ENCODE measurements around the gene C10orf71.
A peak's percentile ranks its signal among the peaks of the same experiment; 100 is the strongest.

C10orf71 gene

DNA sequence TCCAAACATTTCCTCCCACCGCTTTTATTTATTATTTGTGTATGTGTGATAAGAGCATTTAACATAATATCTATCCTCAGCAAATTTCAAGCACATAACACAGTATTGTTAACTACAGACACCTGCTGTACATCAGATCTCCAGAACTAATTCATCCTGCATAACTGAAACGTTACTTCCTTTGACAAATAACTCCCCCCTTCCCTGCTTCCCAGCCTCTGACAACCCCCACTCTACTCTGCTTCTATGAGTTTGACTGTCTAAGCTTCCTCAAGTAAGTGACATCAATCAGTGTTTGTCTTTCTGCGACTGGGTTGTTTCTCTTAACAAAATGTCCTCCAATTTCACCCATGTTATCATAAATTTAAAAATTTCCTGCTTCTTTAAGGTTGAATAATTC lies 22.1 kb downstream of the C10orf71 start:
- no peak for DNase-seq

DNA sequence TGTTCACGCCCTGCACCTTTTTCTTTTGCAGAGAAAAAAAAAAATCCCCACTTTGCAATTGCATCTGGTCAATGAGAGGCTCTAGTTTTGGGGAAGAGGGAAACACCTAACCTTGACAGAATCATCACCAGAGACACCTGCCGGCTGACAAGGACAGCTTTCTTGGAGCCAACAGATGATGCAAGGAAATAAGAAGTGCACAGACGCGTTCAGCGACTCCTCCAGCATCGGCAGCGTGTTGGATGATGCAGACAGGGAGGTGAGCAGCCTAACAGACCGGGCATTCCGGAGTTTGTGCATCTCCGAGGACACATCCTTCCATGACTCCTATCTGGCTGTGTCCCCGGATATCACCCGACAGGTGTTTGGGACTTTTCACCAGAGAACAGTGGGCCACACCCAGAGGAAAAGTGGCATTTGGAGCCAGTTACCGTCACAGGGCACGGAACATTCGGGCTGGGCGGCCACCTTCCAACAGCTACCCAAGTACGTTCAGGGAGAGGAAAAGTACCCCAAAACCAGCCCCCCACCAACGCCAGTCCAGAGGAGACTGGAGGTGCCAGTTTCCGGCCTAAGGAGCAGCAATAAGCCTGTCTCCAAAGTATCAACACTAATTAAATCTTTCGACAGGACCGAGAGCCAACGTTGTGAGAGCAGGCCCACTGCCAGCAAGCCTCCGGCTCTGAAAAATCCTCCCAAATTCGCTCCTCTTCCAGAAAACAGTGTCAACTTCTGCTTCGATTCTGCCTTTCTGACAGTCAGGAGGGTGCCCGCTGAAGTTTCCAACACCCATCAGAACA lies 23.6 kb downstream of the C10orf71 start:
- no peak for DNase-seq

DNA sequence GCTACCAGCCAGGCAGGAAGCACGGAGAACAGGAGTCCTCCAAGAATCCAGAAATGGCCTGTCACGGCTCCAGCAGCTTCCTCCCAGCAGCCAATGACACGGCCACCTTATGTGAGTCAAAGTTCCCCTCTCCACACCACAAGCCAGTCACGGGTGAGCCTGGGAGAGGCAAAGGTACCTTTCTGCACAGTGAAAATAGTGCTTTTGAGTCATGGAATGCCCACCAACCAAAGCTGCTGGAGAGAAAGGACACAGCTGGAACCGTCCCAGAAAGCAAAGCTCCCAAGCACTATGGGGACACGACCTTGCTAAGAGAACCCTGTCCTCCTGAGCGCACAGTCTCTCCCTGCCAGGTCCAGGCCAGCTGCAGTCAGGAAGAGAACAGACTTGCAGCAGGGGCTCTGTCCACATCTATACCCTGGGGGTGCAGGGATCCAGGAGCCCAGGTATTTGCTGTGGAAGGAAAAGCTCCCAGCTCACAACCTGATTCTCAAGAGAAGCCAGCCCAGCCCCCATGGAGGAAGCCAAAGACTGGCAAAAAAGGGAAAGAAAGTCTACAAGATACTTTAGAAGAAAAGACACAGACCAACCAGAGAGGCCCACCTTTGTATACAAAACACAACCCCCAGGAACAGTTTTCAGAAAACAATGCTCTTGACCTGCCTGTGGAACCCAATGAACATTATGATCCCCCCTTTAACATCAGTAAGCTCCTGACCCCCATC lies 24.4 kb downstream of the C10orf71 start:
- DNase-seq: peak in 2 of 3 donors; percentile 38 to 42

DNA sequence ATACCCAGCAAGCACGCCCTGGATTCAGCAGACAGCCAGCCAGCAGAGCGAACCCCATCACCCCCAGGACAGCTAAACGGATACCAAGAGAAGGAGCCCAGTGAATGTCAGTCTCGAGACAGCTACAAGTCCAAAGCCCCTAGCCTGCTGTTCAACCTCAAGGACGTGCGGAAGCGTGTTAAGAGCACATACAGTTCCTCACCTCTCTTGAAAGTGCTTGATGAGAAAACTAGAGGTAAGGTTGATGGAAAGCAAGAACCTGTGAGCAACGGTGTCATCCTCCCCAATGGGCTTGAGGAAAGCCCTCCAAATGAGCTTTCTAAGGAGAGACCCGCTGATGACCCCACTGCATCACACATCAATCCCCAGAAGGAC lies 24.9 kb downstream of the C10orf71 start:
- DNase-seq: no peak

DNA sequence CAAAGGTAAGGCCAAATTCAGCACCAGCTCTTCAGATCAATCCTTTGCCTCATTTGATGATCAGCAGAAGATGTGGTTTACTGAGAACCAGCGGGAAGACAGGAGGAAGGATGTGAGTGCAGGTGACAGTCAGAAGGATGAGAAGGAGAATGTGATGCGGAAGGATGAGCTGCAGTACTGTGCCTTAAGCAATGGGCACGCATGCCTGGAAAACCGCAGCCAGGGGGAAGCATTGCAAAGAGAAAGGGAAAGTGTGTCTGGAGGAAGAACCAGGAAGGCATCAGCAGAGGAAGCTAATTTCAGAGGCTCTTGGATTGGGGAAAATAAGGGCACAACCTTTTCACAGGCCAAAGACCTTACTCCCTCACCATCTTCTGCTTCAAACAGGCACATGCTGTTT lies 25.7 kb downstream of the C10orf71 start:
- peak; percentile 57 to 61 (median 58) for DNase-seq

GRCh38 chr10:49325131-49325915 lies 26.4 kb downstream of the C10orf71 start:
- no peak for DNase-seq

GRCh38 chr10:49325916-49326783 lies 27.2 kb downstream of the C10orf71 start:
- no peak for DNase-seq

DNA sequence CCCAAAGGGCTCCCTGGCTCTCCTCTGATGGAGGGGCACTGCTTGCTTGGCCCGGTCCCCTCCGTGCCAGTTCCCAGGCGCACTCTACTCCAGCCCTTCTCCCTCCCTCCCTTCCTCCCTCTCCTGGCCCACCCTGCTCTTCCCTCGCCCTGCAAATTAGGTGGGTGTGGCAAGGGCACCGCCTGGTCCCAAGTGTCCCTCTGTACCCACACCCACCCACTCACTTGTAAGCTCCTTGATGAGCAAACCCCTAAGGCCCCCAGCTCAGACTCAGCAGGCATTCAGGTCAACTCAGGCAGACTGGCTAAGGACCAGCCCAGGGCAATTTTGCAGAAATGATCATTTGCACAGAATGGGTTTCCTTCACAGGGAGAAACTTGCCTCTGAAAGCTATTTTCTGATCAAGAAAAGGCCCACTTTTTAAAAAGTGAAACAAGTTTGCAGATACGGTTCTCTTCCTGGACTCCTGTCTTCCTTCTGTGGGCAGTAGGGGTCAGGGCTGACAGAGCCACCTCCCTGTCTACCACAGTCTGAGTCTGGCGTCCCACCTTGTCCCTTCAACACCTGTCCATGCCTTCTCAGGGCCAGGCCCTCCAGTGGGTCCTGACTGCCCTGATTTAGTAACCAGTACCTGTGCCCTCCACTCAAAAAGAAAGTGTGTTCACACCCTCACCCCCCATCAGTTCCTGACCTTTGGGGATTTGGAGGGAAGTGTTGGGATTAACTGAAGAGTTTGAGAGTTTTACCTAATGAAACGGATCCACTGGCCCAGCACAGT lies 28.3 kb downstream of the C10orf71 start:
- no peak for DNase-seq

GRCh38 chr10:49328401-49329145 lies 29.6 kb downstream of the C10orf71 start:
- no peak for DNase-seq

DNA sequence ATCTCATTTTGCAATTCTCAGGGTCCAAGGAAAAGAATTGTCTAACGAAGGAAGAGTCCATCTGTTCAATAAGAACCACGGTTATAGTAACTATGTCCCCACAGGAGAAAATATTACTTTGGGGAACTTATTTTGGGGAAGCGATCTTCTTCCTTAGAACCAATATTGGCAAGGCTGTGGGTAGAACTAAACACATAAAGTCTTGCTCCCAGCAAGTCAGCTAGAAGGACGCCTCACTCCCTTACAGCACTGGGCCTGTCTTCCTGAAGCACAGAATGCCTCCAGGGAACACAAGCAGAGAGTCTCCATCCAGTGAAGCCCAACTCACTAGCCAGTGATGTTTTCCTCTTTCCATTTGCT lies 30.2 kb downstream of the C10orf71 start:
- DNase-seq: peak in 2 of 3 donors; percentile 24 to 44

DNA sequence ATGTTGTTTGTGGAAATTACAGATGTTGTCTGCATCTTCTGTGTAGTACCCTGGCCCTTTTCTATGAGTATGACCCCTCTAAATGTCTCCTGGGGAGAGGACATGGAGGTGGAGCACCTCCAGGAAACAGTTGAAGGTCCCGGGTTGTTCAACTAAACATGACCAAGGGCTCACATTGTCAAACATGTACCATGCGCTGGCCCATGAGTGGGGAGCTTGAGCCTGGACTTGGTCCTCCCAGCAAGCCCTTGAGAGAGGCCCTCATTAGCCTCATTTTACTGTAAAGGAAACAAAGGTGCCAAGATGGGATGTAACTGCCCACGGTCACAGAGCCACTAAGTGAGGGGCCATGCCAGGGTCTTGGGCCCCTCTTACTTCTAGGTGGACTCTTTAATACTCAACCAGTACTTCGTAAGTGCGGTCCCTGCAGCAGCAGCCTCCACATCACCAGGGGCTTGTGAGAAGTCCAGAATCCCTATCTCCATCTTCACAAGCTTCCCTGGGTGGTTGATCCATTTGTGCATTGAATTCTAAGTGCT lies 31.2 kb downstream of the C10orf71 start:
- no peak for DNase-seq

- no peak for DNase-seq
Observed at GRCh38 chr10:49331431-49331830, 32.5 kb downstream of the C10orf71 start.

DNA sequence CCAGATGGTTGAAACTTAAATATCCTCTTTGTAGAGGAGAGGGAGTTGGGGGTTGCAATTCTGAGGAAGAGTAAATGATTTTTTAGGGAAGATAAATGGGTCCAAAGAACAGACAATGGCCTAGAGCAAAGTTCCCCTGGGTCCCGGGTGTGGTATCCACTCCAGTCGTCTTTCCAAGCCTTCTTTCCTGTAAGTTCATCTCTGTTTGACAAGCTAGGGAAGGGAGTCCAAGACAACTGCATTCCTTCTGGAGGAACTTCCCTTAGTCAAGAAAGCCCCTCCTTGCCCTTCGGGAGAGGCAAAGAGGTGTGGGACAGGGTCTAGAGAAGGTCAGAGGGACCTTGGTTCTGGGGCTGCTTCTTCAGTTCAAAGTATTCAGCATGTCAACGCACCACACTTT lies 33.4 kb downstream of the C10orf71 start:
- DNase-seq: no peak

GRCh38 chr10:49332768-49333167 lies 33.8 kb downstream of the C10orf71 start:
- no peak for DNase-seq

GRCh38 chr10:49333192-49333591 lies 34.2 kb downstream of the C10orf71 start:
- no peak for DNase-seq

GRCh38 chr10:49334964-49335363 lies 36.0 kb downstream of the C10orf71 start:
- no peak for DNase-seq

DNA sequence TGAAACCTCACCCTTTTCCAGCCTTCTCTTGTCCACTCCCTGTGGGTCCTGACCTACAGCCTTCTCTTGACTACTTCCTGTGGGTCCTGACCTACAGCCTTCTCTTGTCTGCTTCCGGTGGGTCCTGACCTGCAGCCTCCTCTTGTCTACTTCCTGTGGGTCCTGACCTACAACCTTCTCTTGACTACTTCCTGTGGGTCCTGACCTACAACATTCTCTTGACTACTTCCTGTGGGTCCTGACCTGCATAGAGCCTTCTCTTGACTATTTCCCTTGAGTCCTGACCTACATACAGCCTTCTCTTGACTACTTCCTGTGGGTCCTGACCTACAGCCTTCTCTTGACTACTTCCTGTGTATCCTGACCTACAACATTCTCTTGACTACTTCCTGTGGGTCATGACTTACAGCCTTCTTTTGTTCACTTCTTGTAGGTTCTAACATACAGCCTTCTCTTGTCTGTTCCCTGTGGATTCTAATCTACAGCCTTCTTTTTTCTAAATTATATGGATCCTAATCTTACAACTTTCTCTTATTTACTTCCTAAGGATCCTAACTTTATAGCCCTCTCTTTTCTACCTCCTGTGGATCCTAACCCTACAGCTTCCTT lies 36.5 kb downstream of the C10orf71 start:
- DNase-seq: no peak

- no peak for DNase-seq
Observed at GRCh38 chr10:49338604-49339003, 39.6 kb downstream of the C10orf71 start.

DNA sequence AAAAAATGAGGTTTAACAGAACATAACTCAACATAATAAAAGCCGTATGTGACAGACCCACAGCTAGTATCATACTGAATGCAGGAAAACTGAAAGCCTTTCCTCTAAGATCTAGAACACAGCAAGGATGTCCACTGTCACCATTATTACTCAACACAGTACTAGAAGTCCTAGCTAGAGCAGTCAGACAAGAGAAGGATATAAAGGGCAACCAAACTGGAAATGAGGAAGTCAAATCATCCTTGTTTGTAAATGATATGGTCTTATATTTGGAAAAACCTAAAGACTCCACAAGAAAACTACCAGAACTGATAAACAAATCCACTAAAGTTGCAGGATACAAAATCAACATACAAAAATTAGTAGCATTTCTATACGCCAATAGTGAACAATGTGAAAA lies 45.9 kb downstream of the C10orf71 start:
- peak in 1 of 3 donors; percentile 35 for DNase-seq

DNA sequence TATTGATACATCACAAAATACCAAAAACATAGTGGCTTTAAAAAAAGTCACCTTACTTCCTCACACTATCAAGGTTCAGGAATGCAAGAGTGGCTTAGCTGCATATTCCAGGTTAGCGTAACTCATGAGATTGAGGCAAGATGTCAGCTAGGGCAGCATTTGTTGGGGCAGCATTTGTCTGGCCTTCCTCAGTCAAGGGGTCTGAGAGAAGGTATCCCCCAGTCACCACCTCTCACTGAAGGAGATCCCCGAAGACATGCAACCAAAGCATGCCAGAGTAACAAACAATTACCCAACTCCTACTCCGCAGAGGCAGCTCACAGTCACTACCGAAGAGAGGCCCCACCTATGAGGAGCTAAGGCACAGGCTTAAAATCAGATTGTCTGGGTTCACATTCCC lies 48.4 kb downstream of the C10orf71 start:
- no peak for DNase-seq
